SIG-M5 (cell line): ENCODE results near the gene GOLGA8N.

Source experiments
- DNase-seq: peaks from one replicate; lab custom pipeline; 2025; lab: John Stamatoyannopoulos, UW

GOLGA8N gene

DNA sequence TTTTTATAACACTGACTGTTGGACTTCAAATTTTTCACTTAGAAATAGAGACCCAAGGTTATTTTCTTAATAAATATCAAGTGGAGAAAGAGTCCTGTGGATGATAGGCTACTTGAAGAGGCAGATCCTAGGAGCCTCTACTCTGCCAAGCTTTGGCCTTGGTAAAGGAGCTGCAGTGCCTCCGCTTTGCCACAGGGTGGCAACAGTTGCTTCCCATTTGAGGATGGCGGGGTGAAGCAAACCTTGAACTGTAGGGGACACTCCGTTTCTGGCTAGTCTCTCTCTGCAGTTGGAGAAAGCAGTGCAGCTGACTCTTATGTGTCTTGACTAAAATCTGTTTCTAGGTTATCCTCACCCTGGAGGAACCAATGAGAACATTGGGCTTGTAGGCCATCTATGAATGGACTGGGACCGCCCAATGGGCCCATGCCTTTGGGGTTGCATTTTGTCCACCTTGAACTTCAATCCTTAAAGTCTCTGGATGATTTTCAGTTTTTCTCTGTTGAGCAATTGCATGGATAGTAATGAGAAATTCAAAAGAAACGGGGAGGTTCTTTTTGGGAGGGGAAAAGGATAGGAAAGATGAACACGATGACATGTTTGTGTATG is 58.1 kb downstream of the GOLGA8N start:
- no peak for DNase-seq

DNA sequence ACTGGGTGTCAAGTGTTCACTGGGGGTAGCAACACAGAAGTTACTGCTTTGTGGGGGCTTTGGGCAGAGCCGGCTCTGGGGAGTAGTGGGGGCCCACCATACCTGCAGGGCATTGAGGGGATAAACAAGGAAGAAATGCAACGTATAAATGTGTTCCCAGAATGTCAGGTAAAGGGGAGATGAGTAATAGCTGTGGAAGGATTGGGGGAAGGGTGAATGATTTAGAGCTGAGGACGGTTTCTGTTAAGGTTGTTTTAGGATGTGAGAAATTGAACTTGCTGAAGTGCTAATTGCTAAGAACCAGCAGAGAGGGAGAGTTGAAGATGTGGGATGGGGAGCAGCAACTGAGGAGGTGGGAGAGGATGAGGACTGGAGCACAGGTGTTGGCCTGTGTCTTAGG is 58.9 kb downstream of the GOLGA8N start:
- no peak for DNase-seq

DNA sequence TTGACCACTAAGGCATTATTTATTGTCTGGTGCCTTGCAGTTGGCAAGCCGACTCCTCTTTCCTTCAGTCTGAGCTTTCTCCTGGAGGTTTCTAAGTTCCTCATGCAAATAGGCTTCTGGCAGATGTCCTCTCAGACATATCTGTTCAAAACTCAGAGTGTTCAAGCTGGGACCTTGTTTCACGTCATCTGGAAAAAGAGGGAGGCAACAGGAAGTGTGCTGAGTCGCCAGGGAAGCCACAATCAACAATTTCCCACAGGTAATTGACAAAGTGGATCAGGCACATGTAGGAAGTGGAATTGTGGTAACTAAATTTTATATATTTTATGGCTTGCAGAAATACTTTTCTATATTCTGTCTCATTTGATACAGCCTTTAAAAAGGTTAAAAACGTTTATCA is 62.8 kb downstream of the GOLGA8N start:
- no peak for DNase-seq

DNA sequence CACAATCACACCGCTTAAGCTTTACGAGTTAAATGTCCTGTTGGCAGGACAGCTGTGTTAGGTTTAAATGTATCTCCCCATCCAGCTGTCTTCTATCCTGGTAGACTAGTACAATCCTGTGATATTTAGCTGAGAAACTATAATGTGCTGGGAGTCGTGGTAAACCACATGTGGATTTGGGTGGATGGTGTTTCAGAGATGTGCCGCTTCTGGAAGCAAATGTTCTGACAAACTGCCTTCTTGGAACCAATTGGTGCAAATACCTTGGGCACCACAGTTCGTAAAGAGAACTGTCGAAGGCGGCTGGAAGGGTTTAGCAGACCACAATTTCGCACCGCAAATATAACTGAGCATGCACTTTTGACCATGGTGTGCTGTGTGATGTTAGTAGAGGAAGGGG is 63.2 kb downstream of the GOLGA8N start:
- DNase-seq, result no peak
